ENCODE data around the gene NPPC. TPM values are rescaled to one million over a fixed set of nuclear protein-coding genes. Genes with fewer than 3 reads are reported as not detected.

NPPC gene
- total RNA-seq = not detected
- not detected for polyA plus RNA-seq

- peaks cover 55% of the 10 kb centered on the region for H3K27me3 Mint-ChIP-seq
- no peak within 1 kb of the TSS for H3K4me3 ChIP-seq (ENCODE audit: low read depth, low read length)
Measured at GRCh38 chr2:231926180-231926741, at the start of gene NPPC. TSS of gene NPPC (minus strand) at chr2:231926396. CDS start at chr2:231926249, 147 bp downstream.

GRCh38 chr2:231975001-231975400 lies 48.8 kb upstream of the NPPC start:
- DNase-seq = no peak

More at GRCh38 chr2:231926180-231926741, at the start of gene NPPC:
- Histone ChIP-seq H3K9me3 (ENCODE audit: control insufficient read depth in 2 of 2, low read length in 2 of 2) (no peaks in the 10 kb centered on the region), H3K36me3 (ENCODE audit: control insufficient read depth, insufficient read depth, low read length) (no peaks in the 10 kb centered on the region), H3K27ac (ENCODE audit: insufficient read depth, low read length, poor library complexity, severe bottlenecking) (no peak within 1 kb of the TSS), H3K4me1 (ENCODE audit: control insufficient read depth, insufficient read depth, low read length, poor library complexity, severe bottlenecking) (peaks cover 24% of the 10 kb centered on the region), H3K27me3 (ENCODE audit: control insufficient read depth, insufficient read depth, low read length) (peaks cover 4% of the 10 kb centered on the region)
- H3K36me3 Mint-ChIP-seq = no peaks in the 10 kb centered on the region
- peak within 1 kb of the TSS; percentile 49 to 78 (median 64) for H3K4me3 Mint-ChIP-seq
- DNase-seq (peak; percentile 16 to 59 (median 34)), ATAC-seq (ENCODE audit: low read depth in 2 of 2) (peak; percentile 56 to 57)
- H3K27ac Mint-ChIP-seq = no peak within 1 kb of the TSS
- no peaks in the 10 kb centered on the region for H3K9me3 Mint-ChIP-seq
- H3K4me1 Mint-ChIP-seq = peaks cover 0 to 20% (median 5%) of the 10 kb centered on the region in 4 donors

GRCh38 chr2:231970461-231970860 lies 44.3 kb upstream of the NPPC start:
- Mint-ChIP-seq H3K4me1 (peaks cover 13 to 28% (median 18%) of the 10 kb centered on the region in 4 donors), H3K27me3 (no peaks in the 10 kb centered on the region), H3K27ac (no peak overlapping the region), H3K36me3 (peaks cover 13% of the 10 kb centered on the region), H3K9me3 (peaks cover 0 to 6% (median 0%) of the 10 kb centered on the region in 7 donors), H3K4me3 (no peak overlapping the region)
- Histone ChIP-seq H3K4me3 (ENCODE audit: low read depth, low read length) (no peak overlapping the region), H3K27me3 (ENCODE audit: control insufficient read depth, insufficient read depth, low read length) (no peaks in the 10 kb centered on the region), H3K4me1 (ENCODE audit: control insufficient read depth, insufficient read depth, low read length, poor library complexity, severe bottlenecking) (no peaks in the 10 kb centered on the region), H3K9me3 (ENCODE audit: control insufficient read depth in 2 of 2, low read length in 2 of 2) (no peaks in the 10 kb centered on the region), H3K36me3 (ENCODE audit: control insufficient read depth, insufficient read depth, low read length) (peaks cover 7% of the 10 kb centered on the region), H3K27ac (ENCODE audit: insufficient read depth, low read length, poor library complexity, severe bottlenecking) (no peak overlapping the region)
- ATAC-seq (ENCODE audit: low read depth in 2 of 2) (no peak), DNase-seq (no peak)

More at GRCh38 chr2:231975001-231975400, 48.8 kb upstream of the NPPC start:
- H3K4me3 ChIP-seq (ENCODE audit: low read depth, low read length) = no peak overlapping the region
- H3K27me3 Mint-ChIP-seq = no peaks in the 10 kb centered on the region
- H3K27me3 ChIP-seq (ENCODE audit: control insufficient read depth, insufficient read depth, low read length) = no peaks in the 10 kb centered on the region
- no peaks in the 10 kb centered on the region for H3K4me1 ChIP-seq (ENCODE audit: control insufficient read depth, insufficient read depth, low read length, poor library complexity, severe bottlenecking)
- H3K4me3 Mint-ChIP-seq = no peak overlapping the region
- no peak for ATAC-seq (ENCODE audit: low read depth in 2 of 2)
- peaks cover 7 to 17% (median 13%) of the 10 kb centered on the region in 4 donors for H3K4me1 Mint-ChIP-seq
- H3K27ac Mint-ChIP-seq = peak overlapping the region in 1 of 3 donors; percentile 56
- no peaks in the 10 kb centered on the region for H3K9me3 ChIP-seq (ENCODE audit: control insufficient read depth in 2 of 2, low read length in 2 of 2)
- H3K9me3 Mint-ChIP-seq = peaks cover 0 to 1% (median 0%) of the 10 kb centered on the region in 7 donors
- H3K27ac ChIP-seq (ENCODE audit: insufficient read depth, low read length, poor library complexity, severe bottlenecking) = no peak overlapping the region
- peaks cover 7% of the 10 kb centered on the region for H3K36me3 ChIP-seq (ENCODE audit: control insufficient read depth, insufficient read depth, low read length)
- peaks cover 9% of the 10 kb centered on the region for H3K36me3 Mint-ChIP-seq

GRCh38 chr2:231968820-231969219 lies 42.6 kb upstream of the NPPC start:
- H3K4me1 Mint-ChIP-seq = peaks cover 23 to 43% (median 33%) of the 10 kb centered on the region in 4 donors
- no peaks in the 10 kb centered on the region for H3K9me3 ChIP-seq (ENCODE audit: control insufficient read depth in 2 of 2, low read length in 2 of 2)
- H3K27me3 ChIP-seq (ENCODE audit: control insufficient read depth, insufficient read depth, low read length) = no peaks in the 10 kb centered on the region
- no peak overlapping the region for H3K4me3 ChIP-seq (ENCODE audit: low read depth, low read length)
- H3K27me3 Mint-ChIP-seq = no peaks in the 10 kb centered on the region
- peaks cover 13% of the 10 kb centered on the region for H3K36me3 Mint-ChIP-seq
- no peaks in the 10 kb centered on the region for H3K4me1 ChIP-seq (ENCODE audit: control insufficient read depth, insufficient read depth, low read length, poor library complexity, severe bottlenecking)
- peaks cover 7% of the 10 kb centered on the region for H3K36me3 ChIP-seq (ENCODE audit: control insufficient read depth, insufficient read depth, low read length)
- H3K27ac Mint-ChIP-seq = no peak overlapping the region
- no peak overlapping the region for H3K27ac ChIP-seq (ENCODE audit: insufficient read depth, low read length, poor library complexity, severe bottlenecking)
- DNase-seq = no peak
- no peak for ATAC-seq (ENCODE audit: low read depth in 2 of 2)
- no peak overlapping the region for H3K4me3 Mint-ChIP-seq
- H3K9me3 Mint-ChIP-seq = peaks cover 0 to 6% (median 0%) of the 10 kb centered on the region in 7 donors

- Mint-ChIP-seq H3K27ac (peak overlapping the region; percentile 6 to 35 (median 10)), H3K9me3 (peaks cover 0 to 6% (median 0%) of the 10 kb centered on the region in 7 donors), H3K4me3 (peak overlapping the region in 3 of 4 donors; percentile 32 to 53 (median 50)), H3K36me3 (peaks cover 8% of the 10 kb centered on the region), H3K4me1 (peaks cover 31 to 62% (median 39%) of the 10 kb centered on the region in 4 donors), H3K27me3 (no peaks in the 10 kb centered on the region)
- no peak for DNase-seq
- H3K36me3 ChIP-seq (ENCODE audit: control insufficient read depth, insufficient read depth, low read length) = no peaks in the 10 kb centered on the region
- H3K27ac ChIP-seq (ENCODE audit: insufficient read depth, low read length, poor library complexity, severe bottlenecking) = no peak overlapping the region
- no peak for ATAC-seq (ENCODE audit: low read depth in 2 of 2)
- H3K4me3 ChIP-seq (ENCODE audit: low read depth, low read length) = no peak overlapping the region
- H3K9me3 ChIP-seq (ENCODE audit: control insufficient read depth in 2 of 2, low read length in 2 of 2) = no peaks in the 10 kb centered on the region
- no peaks in the 10 kb centered on the region for H3K4me1 ChIP-seq (ENCODE audit: control insufficient read depth, insufficient read depth, low read length, poor library complexity, severe bottlenecking)
- H3K27me3 ChIP-seq (ENCODE audit: control insufficient read depth, insufficient read depth, low read length) = no peaks in the 10 kb centered on the region
Measured at GRCh38 chr2:231966886-231967285, 40.7 kb upstream of the NPPC start.

- peak overlapping the region in 1 of 3 donors; percentile 32 for H3K27ac Mint-ChIP-seq
- ATAC-seq (ENCODE audit: low read depth in 2 of 2) = no peak
Measured at GRCh38 chr2:231965102-231965501, 38.9 kb upstream of the NPPC start.

GRCh38 chr2:231961349-231962166 lies 35.4 kb upstream of the NPPC start, which contains the start of gene DIS3L2:
TSS of gene DIS3L2 (plus strand) at chr2:231961713. CDS start at chr2:232014928, 53,215 bp downstream.
- ATAC-seq (ENCODE audit: low read depth in 2 of 2) (peak; percentile 94), DNase-seq (peak; percentile 61 to 92 (median 82))
- Mint-ChIP-seq H3K4me3 (peak within 1 kb of the TSS; percentile 94 to 98 (median 96)), H3K27me3 (peaks cover 5% of the 10 kb centered on the region), H3K36me3 (no peaks in the 10 kb centered on the region), H3K9me3 (no peaks in the 10 kb centered on the region), H3K27ac (peak within 1 kb of the TSS; percentile 87 to 97 (median 95)), H3K4me1 (peaks cover 23 to 51% (median 30%) of the 10 kb centered on the region in 4 donors)
- H3K4me3 ChIP-seq (ENCODE audit: low read depth, low read length) = peak within 1 kb of the TSS; percentile 87
- H3K36me3 ChIP-seq (ENCODE audit: control insufficient read depth, insufficient read depth, low read length) = no peaks in the 10 kb centered on the region
- H3K4me1 ChIP-seq (ENCODE audit: control insufficient read depth, insufficient read depth, low read length, poor library complexity, severe bottlenecking) = peaks cover 6% of the 10 kb centered on the region
- H3K27ac ChIP-seq (ENCODE audit: insufficient read depth, low read length, poor library complexity, severe bottlenecking) = peak within 1 kb of the TSS; percentile 68
- H3K9me3 ChIP-seq (ENCODE audit: control insufficient read depth in 2 of 2, low read length in 2 of 2) = no peaks in the 10 kb centered on the region
- H3K27me3 ChIP-seq (ENCODE audit: control insufficient read depth, insufficient read depth, low read length) = no peaks in the 10 kb centered on the region

More at GRCh38 chr2:231965102-231965501, 38.9 kb upstream of the NPPC start:
- H3K4me3 ChIP-seq (ENCODE audit: low read depth, low read length) = no peak overlapping the region
- H3K27me3 ChIP-seq (ENCODE audit: control insufficient read depth, insufficient read depth, low read length) = no peaks in the 10 kb centered on the region
- DNase-seq = no peak
- Mint-ChIP-seq H3K27me3 (peaks cover 5% of the 10 kb centered on the region), H3K9me3 (peaks cover 0 to 6% (median 0%) of the 10 kb centered on the region in 7 donors), H3K36me3 (peaks cover 8% of the 10 kb centered on the region), H3K4me1 (peaks cover 31 to 69% (median 45%) of the 10 kb centered on the region in 4 donors), H3K4me3 (peak overlapping the region in 2 of 4 donors; percentile 18 to 30)
- H3K27ac ChIP-seq (ENCODE audit: insufficient read depth, low read length, poor library complexity, severe bottlenecking) = no peak overlapping the region
- H3K36me3 ChIP-seq (ENCODE audit: control insufficient read depth, insufficient read depth, low read length) = no peaks in the 10 kb centered on the region
- peaks cover 6% of the 10 kb centered on the region for H3K4me1 ChIP-seq (ENCODE audit: control insufficient read depth, insufficient read depth, low read length, poor library complexity, severe bottlenecking)
- no peaks in the 10 kb centered on the region for H3K9me3 ChIP-seq (ENCODE audit: control insufficient read depth in 2 of 2, low read length in 2 of 2)

Measured in CD4-positive, CD25-positive, alpha-beta regulatory T cell (primary cell).